ENCODE data around the gene DERA.
"Not testable (repeated sequence)": the region's sequence is repeated elsewhere in the genome, so short reads cannot be mapped to it uniquely, and the experiment has no call there.

Gene DERA

GRCh38 chr12:16057351-16057751 is 146.2 kb downstream of the DERA start:
- DNase-seq (ENCODE audit: low read depth, low spot score); H3K27ac ChIP-seq: not testable (repeated sequence)

- no peak overlapping the region for H3K27ac ChIP-seq
- no peak for DNase-seq (ENCODE audit: low read depth, low spot score)
Measured at GRCh38 chr12:16062611-16063010, 151.5 kb downstream of the DERA start.

- DNase-seq (ENCODE audit: low read depth, low spot score) = no peak
Measured at GRCh38 chr12:16063726-16064125, 152.6 kb downstream of the DERA start.

GRCh38 chr12:16070113-16070512 is 159.0 kb downstream of the DERA start:
- no peak for DNase-seq (ENCODE audit: low read depth, low spot score)
- H3K27ac ChIP-seq = no peak overlapping the region

More at GRCh38 chr12:16063726-16064125, 152.6 kb downstream of the DERA start:
- H3K27ac ChIP-seq = no peak overlapping the region

GRCh38 chr12:16072678-16073077 is 161.5 kb downstream of the DERA start:
- DNase-seq (ENCODE audit: low read depth, low spot score) = no peak
- H3K27ac ChIP-seq = no peak overlapping the region

GRCh38 chr12:16074894-16075293 is 163.8 kb downstream of the DERA start:
- no peak for DNase-seq (ENCODE audit: low read depth, low spot score)
- H3K27ac ChIP-seq = no peak overlapping the region

GRCh38 chr12:16075887-16076286 is 164.8 kb downstream of the DERA start:
- H3K27ac ChIP-seq = no peak overlapping the region
- DNase-seq (ENCODE audit: low read depth, low spot score) = no peak

- peak; percentile 8 for DNase-seq (ENCODE audit: low read depth, low spot score)
- H3K27ac ChIP-seq = no peak overlapping the region
Measured at GRCh38 chr12:16076557-16076956, 165.4 kb downstream of the DERA start.

- no peak overlapping the region for H3K27ac ChIP-seq
- DNase-seq (ENCODE audit: low read depth, low spot score) = no peak
Measured at GRCh38 chr12:16076970-16077522, 165.9 kb downstream of the DERA start.

- no peak overlapping the region for H3K27ac ChIP-seq
- DNase-seq (ENCODE audit: low read depth, low spot score) = no peak
Measured at GRCh38 chr12:16086462-16086861, 175.3 kb downstream of the DERA start.

- no peak overlapping the region for H3K27ac ChIP-seq
Measured at GRCh38 chr12:16086942-16087341, 175.8 kb downstream of the DERA start.

More at GRCh38 chr12:16086942-16087341, 175.8 kb downstream of the DERA start:
- no peak for DNase-seq (ENCODE audit: low read depth, low spot score)
